GM19324 (cell line): ENCODE data around the gene SERPINA9.
"Not testable (repeated sequence)": the region's sequence is repeated elsewhere in the genome, so short reads cannot be mapped to it uniquely, and the experiment has no call there.

Source experiments
- ATAC-seq: cut with Tn5 transposase; IDR thresholded peaks from one replicate; pipeline ENCODE4 v1.9.1; 2021; ENCODE audit warnings: mild to moderate bottlenecking, moderate library complexity; ENCODE audit not compliant: unreplicated experiment, low FRiP score

Gene SERPINA9

DNA sequence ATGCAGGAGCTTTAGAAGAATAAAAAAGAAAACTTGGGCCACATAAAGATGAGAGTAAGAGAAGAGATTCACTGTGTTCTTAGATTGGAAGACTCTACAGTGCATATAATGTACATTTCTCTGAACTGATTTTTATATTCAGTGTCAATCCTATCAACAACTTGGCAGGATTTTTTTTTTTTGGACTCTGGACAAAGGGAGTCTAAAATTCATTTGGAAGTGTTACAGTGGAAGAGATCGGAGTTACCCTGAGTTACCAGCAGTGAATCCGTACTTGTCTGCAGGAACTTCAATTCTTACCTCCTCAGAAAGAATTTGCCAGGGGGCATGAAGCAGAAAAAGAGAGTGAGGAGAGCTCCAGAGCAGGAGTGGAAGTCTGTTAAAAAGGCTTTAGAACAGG is 47.4 kb downstream of the SERPINA9 start:
- no peak for ATAC-seq

DNA sequence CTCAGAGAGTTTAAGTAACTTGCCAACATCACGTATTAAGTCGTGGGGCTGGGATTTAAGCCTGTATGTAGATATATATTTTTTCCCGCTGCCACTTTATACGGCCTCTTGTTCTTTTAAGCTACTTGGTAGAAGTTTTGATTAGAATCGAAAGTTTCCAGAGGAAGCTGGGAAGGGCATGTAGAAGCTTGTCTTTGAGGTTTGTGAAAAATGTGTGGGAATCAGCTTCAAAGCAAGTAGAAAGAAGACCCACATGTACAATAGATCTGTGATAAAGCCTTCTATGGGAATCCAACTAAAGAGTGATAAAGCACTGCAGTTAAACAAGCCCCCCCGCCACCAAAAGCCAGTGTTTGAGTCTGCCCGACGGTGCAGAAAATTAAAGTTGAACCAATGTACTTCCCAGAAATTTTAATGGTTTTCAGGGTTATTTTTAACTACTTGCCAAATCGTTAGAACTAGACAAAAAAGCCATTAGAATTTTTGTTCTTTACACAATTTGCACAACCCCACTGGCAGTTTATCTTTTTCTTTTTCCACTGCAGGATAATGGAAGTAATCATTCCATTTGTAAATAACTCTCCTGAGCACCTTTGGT is 48.9 kb downstream of the SERPINA9 start:
- no peak for ATAC-seq

DNA sequence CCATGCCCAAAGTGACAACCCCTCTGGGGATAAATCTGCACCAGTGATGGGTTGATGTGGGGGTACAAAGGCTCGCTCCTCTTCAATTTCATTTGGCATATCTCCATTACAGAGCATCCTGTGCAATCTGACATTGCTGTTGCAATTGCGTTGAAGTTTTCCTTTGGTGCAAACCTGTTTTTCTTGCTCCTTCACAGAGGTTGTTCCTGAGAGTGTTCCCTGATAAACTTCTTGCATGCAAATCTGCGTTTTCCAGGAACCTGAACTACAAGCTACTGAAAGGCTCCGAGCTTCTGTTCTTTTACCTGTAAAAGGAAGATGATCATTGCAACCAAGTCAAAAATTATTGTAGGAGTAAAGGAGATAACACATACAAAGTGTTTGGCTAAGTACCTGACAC is 49.5 kb downstream of the SERPINA9 start:
- no peak for ATAC-seq

DNA sequence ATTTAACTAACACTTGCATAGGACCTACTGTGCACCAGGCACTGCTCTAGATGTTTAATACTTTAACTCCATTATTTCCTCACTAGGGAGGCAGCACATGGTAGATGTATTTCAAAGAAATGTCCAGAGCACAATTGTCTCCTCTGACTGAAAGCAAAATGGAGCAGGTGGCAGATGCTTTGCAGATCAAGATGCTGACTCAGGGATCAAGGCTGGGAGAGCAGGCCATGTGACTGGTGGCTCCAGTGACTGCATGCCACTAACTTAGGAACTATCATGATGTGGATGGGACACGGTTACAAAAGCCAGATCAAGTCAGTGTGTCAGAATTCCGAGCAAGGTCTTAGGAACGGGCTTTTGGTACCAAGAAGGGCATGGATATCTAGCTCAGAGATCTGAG is 51.6 kb downstream of the SERPINA9 start:
- ATAC-seq, result no peak

DNA sequence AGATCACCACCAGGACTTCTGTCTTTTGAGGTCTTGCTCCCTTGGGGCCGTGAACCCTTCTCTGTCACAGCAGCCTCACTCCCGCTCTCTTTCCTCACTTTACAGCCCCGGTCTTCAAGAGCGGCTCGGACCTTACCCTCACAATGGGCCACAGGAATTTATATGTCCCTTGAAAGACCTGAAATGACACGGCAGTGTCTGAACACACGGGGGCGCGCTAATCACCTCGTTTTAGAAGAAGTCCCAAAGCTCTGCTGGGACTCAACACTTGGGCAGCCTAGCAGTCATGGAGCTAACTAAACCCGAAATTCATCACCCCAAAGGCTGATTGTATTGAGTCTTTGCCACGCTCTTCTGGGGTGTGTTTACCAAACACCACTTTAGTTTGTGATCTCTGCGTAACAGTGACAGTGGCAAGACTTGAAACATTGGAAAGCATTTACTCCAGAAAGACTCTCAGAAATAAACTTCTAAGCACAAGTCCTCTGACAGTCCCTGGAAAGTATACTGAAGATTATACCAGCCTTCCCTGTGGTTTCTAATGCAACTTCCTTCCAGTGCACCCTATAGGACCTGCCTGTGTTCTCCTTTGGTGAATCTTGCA is 52.4 kb downstream of the SERPINA9 start:
- ATAC-seq, result no peak

DNA sequence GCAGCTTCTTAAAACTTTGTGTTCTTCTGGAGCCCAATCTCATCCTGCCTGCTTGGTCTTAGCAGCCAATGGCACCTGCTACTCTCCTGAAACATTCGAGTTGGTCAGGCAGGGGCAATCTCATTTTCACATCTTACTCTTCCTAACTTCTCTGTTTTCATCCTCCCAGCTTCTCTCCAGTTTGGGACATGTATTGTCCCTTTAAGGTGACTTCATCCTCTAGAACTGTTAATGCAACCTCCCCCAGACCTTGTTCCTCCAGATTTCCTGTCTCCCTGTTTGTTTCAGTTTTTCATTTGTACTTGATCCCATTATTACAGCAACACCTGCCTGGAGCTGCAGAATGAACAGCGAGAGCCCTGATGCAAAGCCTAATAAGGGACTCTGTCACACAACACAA is 54.7 kb downstream of the SERPINA9 start:
- ATAC-seq, result no peak

DNA sequence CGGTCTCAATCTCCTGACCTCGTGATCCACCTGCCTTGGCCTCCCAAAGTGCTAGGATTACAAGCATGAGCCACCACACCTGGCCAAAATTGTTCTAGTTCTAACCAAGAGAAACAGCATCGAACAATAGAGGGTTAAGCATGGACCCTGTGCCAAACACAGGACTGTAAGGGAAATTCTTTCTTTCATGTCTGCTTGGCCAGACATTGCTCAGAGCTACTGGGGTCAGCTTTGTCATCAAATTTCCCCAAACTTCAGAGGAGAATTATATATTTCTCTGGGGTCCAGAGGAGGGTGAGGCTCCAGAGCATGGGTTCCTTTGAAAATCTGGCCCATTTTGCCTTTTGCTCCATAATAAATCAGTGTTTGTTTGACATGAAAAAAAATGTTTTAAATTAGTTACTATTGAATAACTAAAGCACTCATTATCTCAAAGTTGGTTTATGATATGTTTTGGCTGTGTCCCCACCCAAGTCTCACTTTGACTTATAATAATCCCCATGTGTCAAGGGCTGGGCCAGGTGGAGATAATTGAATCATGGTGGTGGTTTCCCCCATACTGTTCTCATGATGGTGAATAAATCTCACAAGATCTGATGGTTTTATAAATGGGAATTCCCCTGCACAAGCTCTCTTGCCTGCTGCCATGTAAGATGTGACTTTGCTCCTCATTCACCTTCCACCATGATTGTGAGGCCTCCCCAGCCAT is 58.3 kb downstream of the SERPINA9 start:
- not testable (repeated sequence) for ATAC-seq
